IMR-90 (cell line): ENCODE measurements around the gene NEURL1. TPM values are rescaled to one million over a fixed set of nuclear protein-coding genes. Genes with fewer than 3 reads are reported as not detected.
A peak's percentile ranks its signal among the peaks of the same experiment; 100 is the strongest.

Experiments used
- ATAC-seq: fragments of 200-7000 bp; cut with Tn5 transposase; 2 replicates; pipeline ENCODE4 v1.9.1; 2020; ENCODE audit warnings: low read depth, mild to moderate bottlenecking, moderate library complexity
- BruUV-seq: library from RNA; stranded (reverse); fragments of 400-500 nt; replicated peaks from 2 replicates; lab custom pipeline; 2021; lab: Mats Ljungman, UMichigan
- CTCF ChIA-PET: fragments of 300-600 bp; formaldehyde crosslinking; extraction: SDS; loops from one replicate; lab custom pipeline; 2021; ENCODE audit warnings: antibody characterized with exemption; lab: Yijun Ruan, JAX
- POLR2A ChIA-PET: fragments of 300-600 bp; sonication (Branson Sonifier 250); formaldehyde crosslinking; loops from one replicate; lab custom pipeline; 2022; ENCODE audit warnings: antibody characterized with exemption; ENCODE audit not compliant: unreplicated experiment; lab: Charles Lee
- DNase-seq: peaks from one replicate; pipeline ENCODE4 v3.0.0; 2013
- H2AFZ ChIP-seq: replicated peaks from 2 replicates; pipeline ENCODE3; 2013; ENCODE audit warnings: low read length, mild to moderate bottlenecking; ENCODE audit not compliant: poor library complexity
- H2AK5ac ChIP-seq: 2 replicates; pipeline ENCODE4 v1.6.1; 2013; ENCODE audit warnings: low read depth, low read length, inconsistent platforms
- H2AK9ac ChIP-seq: replicated peaks from 2 replicates; pipeline ENCODE3; 2013; ENCODE audit warnings: mild to moderate bottlenecking, low read depth, low read length, moderate library complexity; ENCODE audit not compliant: poor library complexity
- H2BK120ac ChIP-seq: 2 replicates; pipeline ENCODE4 v1.6.1; 2013; ENCODE audit warnings: low read depth, low read length, inconsistent platforms
- H2BK15ac ChIP-seq: 3 replicates; pipeline ENCODE4 v1.6.1; 2013; ENCODE audit warnings: low read depth, low read length, inconsistent platforms
- H2BK20ac ChIP-seq: 2 replicates; pipeline ENCODE4 v1.6.1; 2013; ENCODE audit warnings: low read depth, mild to moderate bottlenecking, inconsistent platforms, low read length, moderate library complexity
- H2BK5ac ChIP-seq: 2 replicates; pipeline ENCODE4 v1.6.1; 2013; ENCODE audit warnings: mild to moderate bottlenecking, low read depth, low read length, inconsistent platforms; ENCODE audit not compliant: poor library complexity, severe bottlenecking
- H3K14ac ChIP-seq: replicated peaks from 2 replicates; pipeline ENCODE4 v1.6.1; 2013; ENCODE audit warnings: low read depth, low read length, inconsistent platforms
- H3K18ac ChIP-seq: 2 replicates; pipeline ENCODE4 v1.6.1; 2013; ENCODE audit warnings: low read depth, low read length, control low read depth
- H3K23ac ChIP-seq: 2 replicates; pipeline ENCODE4 v1.6.1; 2013; ENCODE audit warnings: low read depth, low read length, inconsistent platforms
- H3K27ac ChIP-seq: 2 replicates; pipeline ENCODE4 v1.5.1; 2013; ENCODE audit warnings: mild to moderate bottlenecking, control low read depth, low read length; ENCODE audit not compliant: insufficient read depth
- H3K27me3 ChIP-seq: 2 replicates; pipeline ENCODE4 v1.6.1; 2013; ENCODE audit warnings: low read length; ENCODE audit not compliant: control insufficient read depth, insufficient read depth
- H3K36me3 ChIP-seq: 2 replicates; pipeline ENCODE4 v1.6.1; 2013; ENCODE audit warnings: low read length, mixed read lengths; ENCODE audit not compliant: control insufficient read depth, insufficient read depth
- H3K4ac ChIP-seq: 2 replicates; pipeline ENCODE4 v1.6.1; 2013; ENCODE audit warnings: low read depth, low read length, inconsistent platforms
- H3K4me1 ChIP-seq: 2 replicates; pipeline ENCODE4 v1.6.1; 2013; ENCODE audit warnings: low read length, mixed read lengths; ENCODE audit not compliant: control insufficient read depth, insufficient read depth
- H3K4me2 ChIP-seq: 2 replicates; pipeline ENCODE4 v1.6.1; 2013; ENCODE audit warnings: low read depth, mild to moderate bottlenecking, control low read depth, low read length, moderate library complexity
- H3K4me3 ChIP-seq: 2 replicates; pipeline ENCODE4 v1.5.1; 2013; ENCODE audit warnings: low read depth, mild to moderate bottlenecking, control low read depth, low read length, moderate library complexity; ENCODE audit not compliant: insufficient read depth
- H3K56ac ChIP-seq: 2 replicates; pipeline ENCODE4 v1.6.1; 2013; ENCODE audit warnings: low read length, inconsistent platforms; ENCODE audit not compliant: insufficient read depth; ENCODE audit errors: extremely low read depth
- H3K79me1 ChIP-seq, 2 experiments: 2 replicates each; pipeline ENCODE4 v1.6.1; 2013; ENCODE audit warnings: low read length in 2 of 2, inconsistent platforms in 1 of 2, low read depth in 1 of 2
- H3K9ac ChIP-seq: 2 replicates; pipeline ENCODE4 v1.6.1; 2013; ENCODE audit warnings: low read depth, low read length, control low read depth
- H3K9me1 ChIP-seq: 2 replicates; pipeline ENCODE4 v1.6.1; 2013; ENCODE audit warnings: low read length, inconsistent platforms; ENCODE audit not compliant: insufficient read depth
- H3K9me3 ChIP-seq: 2 replicates; pipeline ENCODE4 v1.6.1; 2013; ENCODE audit warnings: low read length; ENCODE audit not compliant: control insufficient read depth, insufficient read depth
- H4K20me1 ChIP-seq: 2 replicates; pipeline ENCODE4 v1.6.1; 2013; ENCODE audit warnings: low read length, inconsistent platforms; ENCODE audit not compliant: insufficient read depth
- H4K5ac ChIP-seq: 2 replicates; pipeline ENCODE4 v1.6.1; 2013; ENCODE audit warnings: mild to moderate bottlenecking, low read depth, low read length, control low read depth
- H4K8ac ChIP-seq, 2 experiments: 2 replicates each; pipeline ENCODE4 v1.6.1; 2013; ENCODE audit warnings: low read depth in 2 of 2, low read length in 2 of 2, control low read depth in 1 of 2, inconsistent platforms in 1 of 2
- H4K91ac ChIP-seq: 2 replicates; pipeline ENCODE4 v1.6.1; 2013; ENCODE audit warnings: low read depth, low read length, inconsistent platforms; ENCODE audit not compliant: insufficient read depth
- CHD1 ChIP-seq: IDR thresholded peaks from 2 replicates; pipeline ENCODE4 v1.6.1; 2012; ENCODE audit warnings: low read depth, low read length, improper control_type of control experiment
- FOS ChIP-seq: fragments of 150-350 bp; IDR thresholded peaks from 2 replicates; pipeline ENCODE4 v1.6.1; 2016; ENCODE audit warnings: low read depth, low read length
- NFE2L2 ChIP-seq: fragments of 150-350 bp; IDR thresholded peaks from 2 replicates; pipeline ENCODE4 v1.6.1; 2016; ENCODE audit warnings: low read depth, mild to moderate bottlenecking, low read length
- RCOR1 ChIP-seq: IDR thresholded peaks from 2 replicates; pipeline ENCODE4 v1.6.1; 2012; ENCODE audit warnings: mild to moderate bottlenecking, low read length, improper control_type of control experiment; ENCODE audit not compliant: insufficient replicate concordance
- RFX5 ChIP-seq: IDR thresholded peaks from 2 replicates; pipeline ENCODE4 v1.8.0; 2012; ENCODE audit warnings: low read depth, mild to moderate bottlenecking, low read length, moderate library complexity
- WGBS, 2 experiments: methylation state at CpG; one replicate each; pipeline versions ENCODE4 v1.1.5 to v1.1.7; 2013; ENCODE audit warnings: missing lambda C conversion rate in 2 of 2; ENCODE audit not compliant: insufficient read length in 1 of 2; ENCODE audit errors: extremely low coverage in 2 of 2; 5-methylcytosine and 5-hydroxymethylcytosine counted together
- dilution Hi-C: fragments of 300-500 bp; cut with HindIII; formaldehyde crosslinking; loops from one replicate; pipeline ENCODE4 v1.14.3; 2018; ENCODE audit warnings: low sequenced_read_pairs; ENCODE audit not compliant: unreplicated experiment
- in situ Hi-C: fragments of 300-500 bp; cut with MboI; formaldehyde crosslinking; loops from 3 replicates; pipeline ENCODE4 v1.14.3; 2019; ENCODE audit warnings: low sequenced_read_pairs, inconsistent platforms, mixed read lengths
- intact Hi-C: fragments of 100-400 bp; cut with micrococcal nuclease; formaldehyde crosslinking; loops from 2 replicates; pipeline ENCODE4 v1.10.0; 2022
- polyA plus RNA-seq, 3 experiments: library from polyadenylated mRNA; depleted of rRNA; stranded (reverse); fragments of >200 nt; gene quantifications; 2 replicates each; pipeline ENCODE4 v1.2.3, GENCODE V29; 2012; ENCODE audit warnings: low replicate concordance in 1 of 3
- total RNA-seq: library from RNA; depleted of rRNA; stranded (reverse); fragments of >200 nt; gene quantifications from 2 replicates; pipeline ENCODE4 v1.2.3, GENCODE V29; 2012

The NEURL1 gene
- total and polyA plus RNA-seq, 2 of the 4 experiments (the other 2 are of a cell fraction) = 0.36 to 0.82 TPM

- BruUV-seq = no TSS peak
- H4K8ac ChIP-seq = no peak overlapping the region
- ATAC-seq (peak; percentile 32; the same call in 1 of the 2 replicates), DNase-seq (peak; percentile 11)
- no peaks in the 10 kb centered on the region for H3K36me3 ChIP-seq
- H3K4me2 ChIP-seq = no peak overlapping the region
- in situ Hi-C loops (no loop called here), dilution Hi-C loops (no loop called here), intact Hi-C loops (no loop called here)
- H3K56ac ChIP-seq = no peak overlapping the region
- no peak overlapping the region for H3K4ac ChIP-seq
- H3K27ac ChIP-seq = no peak overlapping the region
- 89% methylated on average over 3 of the region's 10 CpGs; no CpG with 5 or more reads in 1 of the 2 experiments for WGBS, 2 experiments
- peaks cover 5% of the 10 kb centered on the region; the same call in 1 of the 2 replicates for H3K4me1 ChIP-seq
- no peak for TF ChIP-seq RFX5
- no peak for TF ChIP-seq CHD1
- TF ChIP-seq RCOR1 = no peak
- no peak for TF ChIP-seq NFE2L2
- no peak for TF ChIP-seq FOS
- H3K79me1 ChIP-seq = no peaks in the 10 kb centered on the region
- H3K18ac ChIP-seq = no peak overlapping the region
- no peak overlapping the region for H2AK9ac ChIP-seq
- POLR2A ChIA-PET = interaction anchor here (0.7 kb wide), 1 partner anchor 58 kb away, joined by 12 read pairs; no protein-coding TSS in a partner anchor
- no peaks in the 10 kb centered on the region for H3K9me1 ChIP-seq
- H3K27me3 ChIP-seq = peaks cover 82% of the 10 kb centered on the region
- no peak overlapping the region for H2BK20ac ChIP-seq
- H2AK5ac ChIP-seq = no peak overlapping the region
- no peak overlapping the region for H3K14ac ChIP-seq
- no peak overlapping the region for H4K91ac ChIP-seq
- H2BK15ac ChIP-seq = no peak overlapping the region
- H2AFZ ChIP-seq = no peak overlapping the region
- H4K20me1 ChIP-seq = 0 out of 2 replicates have a peak, but pooled peaks cover 3% of the 10 kb centered on the region
- no peaks in the 10 kb centered on the region for H3K9me3 ChIP-seq
- CTCF ChIA-PET = no interaction called here
- no peak overlapping the region for H3K4me3 ChIP-seq
- H3K9ac ChIP-seq = no peak overlapping the region
- no peak overlapping the region for H2BK120ac ChIP-seq
- no peak overlapping the region for H2BK5ac ChIP-seq
- no peak overlapping the region for H3K23ac ChIP-seq
- H4K5ac ChIP-seq = no peak overlapping the region
These were observed 79.1 kb downstream of the NEURL1 start for GRCh38 chr10:103572347-103573204.
